PC-9 (cell line): ENCODE data around the gene TPRN. TPM values are rescaled to one million over a fixed set of nuclear protein-coding genes. Genes with fewer than 3 reads are reported as not detected.

Experiments used
- BruUV-seq: library from RNA; stranded (reverse); fragments of 400-500 nt; replicated peaks from 2 replicates; lab custom pipeline; 2021; lab: Mats Ljungman, UMichigan
- CTCF ChIA-PET: fragments of 300-600 bp; sonication (Branson Sonifier 250); formaldehyde crosslinking; loops from one replicate; lab custom pipeline; 2022; ENCODE audit warnings: antibody characterized with exemption; lab: Charles Lee
- POLR2A ChIA-PET: fragments of 300-600 bp; sonication (Branson Sonifier 250); formaldehyde crosslinking; loops from one replicate; lab custom pipeline; 2022; ENCODE audit warnings: antibody characterized with exemption; ENCODE audit not compliant: unreplicated experiment; lab: Charles Lee
- DNase-seq, 2 experiments: peaks; one replicate each; pipeline versions ENCODE4 v3.0.0 to v3.0.0-alpha.2; 2015 to 2022; ENCODE audit warnings: mixed read lengths in 1 of 2
- H2AFZ ChIP-seq: fragments of 200-600 bp; sonication (generic); 2 replicates; pipeline ENCODE4 v1.8.1; 2017; ENCODE audit warnings: antibody characterized with exemption
- H3F3A ChIP-seq: fragments of 200-600 bp; sonication (generic); 2 replicates; pipeline ENCODE4 v1.8.1; 2017; ENCODE audit warnings: antibody characterized with exemption, mild to moderate bottlenecking, low read depth; ENCODE audit not compliant: insufficient read depth
- H3K27ac ChIP-seq: fragments of 200-600 bp; sonication (generic); 2 replicates; pipeline ENCODE4 v1.6.1; 2016; ENCODE audit warnings: mixed run types
- H3K27me3 ChIP-seq: fragments of 200-600 bp; sonication (generic); 2 replicates; pipeline ENCODE4 v1.6.1; 2016; ENCODE audit warnings: low read depth, mixed run types; ENCODE audit not compliant: insufficient read depth
- H3K36me3 ChIP-seq: fragments of 200-600 bp; sonication (generic); 2 replicates; pipeline ENCODE4 v1.6.1; 2016; ENCODE audit warnings: low read depth, mixed run types
- H3K4me1 ChIP-seq: fragments of 200-600 bp; sonication (generic); replicated peaks from 2 replicates; pipeline ENCODE4 v1.6.1; 2016; ENCODE audit warnings: mixed run types; ENCODE audit not compliant: insufficient read depth
- H3K4me2 ChIP-seq: fragments of 200-600 bp; sonication (generic); 2 replicates; pipeline ENCODE4 v1.6.1; 2017; ENCODE audit warnings: mixed run types
- H3K4me3 ChIP-seq: fragments of 200-600 bp; sonication (generic); 2 replicates; pipeline ENCODE4 v1.6.1; 2016; ENCODE audit warnings: mixed run types
- H3K79me2 ChIP-seq: fragments of 200-600 bp; sonication (generic); 2 replicates; pipeline ENCODE4 v1.6.1; 2017; ENCODE audit warnings: low read depth, mixed run types
- H3K9me2 ChIP-seq: fragments of 200-600 bp; sonication (generic); 2 replicates; pipeline ENCODE4 v1.8.1; 2017; ENCODE audit warnings: mild to moderate bottlenecking; ENCODE audit not compliant: insufficient read depth
- H3K9me3 ChIP-seq: fragments of 200-600 bp; sonication (generic); 2 replicates; pipeline ENCODE4 v1.8.1; 2016; ENCODE audit warnings: low read depth; ENCODE audit not compliant: insufficient read depth
- H4K20me1 ChIP-seq: fragments of 200-600 bp; sonication (generic); 2 replicates; pipeline ENCODE4 v1.8.1; 2017; ENCODE audit not compliant: insufficient read depth
- CTCF ChIP-seq: fragments of 200-600 bp; sonication (generic); conservative IDR thresholded peaks from 2 replicates; pipeline ENCODE4 v1.6.1; 2017; ENCODE audit warnings: mixed run types, antibody characterized with exemption, mild to moderate bottlenecking, moderate library complexity
- EZH2 ChIP-seq: fragments of 200-600 bp; sonication (generic); IDR thresholded peaks from 2 replicates; pipeline ENCODE4 v1.8.0; 2017; ENCODE audit warnings: antibody characterized with exemption, low read depth
- intact Hi-C: fragments of 100-400 bp; cut with micrococcal nuclease; formaldehyde crosslinking; loops from one replicate; pipeline ENCODE4 v1.10.0; 2022; ENCODE audit not compliant: unreplicated experiment
- total RNA-seq: library from RNA; stranded (reverse); gene quantifications from 2 replicates; pipeline ENCODE4 v1.2.3, GENCODE V29; 2021

The TPRN gene
- total RNA-seq, 1 experiment from 2014 or later = 61.8 TPM

- CTCF ChIA-PET = interaction anchor here (0.7 kb wide), 1 partner anchor 17 kb away, joined by 3 read pairs; no protein-coding TSS in a partner anchor
These were observed 4.9 kb upstream of the TPRN start, which contains the start of the genes NDOR1 and TMEM203 for GRCh38 chr9:137205126-137206069. NDOR1 (plus strand) TSS chr9:137205700; CDS start chr9:137205778, 78 bp downstream. TMEM203 (minus strand) TSS chr9:137205648; CDS start chr9:137205414, 234 bp downstream.

GRCh38 chr9:137204731-137205125 is 4.2 kb upstream of the TPRN start:
- intact Hi-C loops = no loop called here
- ChIA-PET POLR2A (interaction anchor here (0.6 to 0.8 kb wide), 3 partner anchors 18 to 257 kb away, joined by 3 to 8 read pairs (median 3); no protein-coding TSS in a partner anchor), CTCF (interaction anchor here (0.7 kb wide), 1 partner anchor 16 kb away, joined by 3 read pairs; no protein-coding TSS in a partner anchor)
- Histone ChIP-seq H3K27ac (no peak overlapping the region), H2AFZ (peak overlapping the region; percentile 84; the same call in 1 of the 2 replicates), H3K9me2 (no peaks in the 10 kb centered on the region), H3K79me2 (peaks cover 67% of the 10 kb centered on the region), H3K27me3 (no peaks in the 10 kb centered on the region), H3K9me3 (no peaks in the 10 kb centered on the region), H3F3A (peaks cover 23% of the 10 kb centered on the region; the same call in 1 of the 2 replicates), H4K20me1 (peaks cover 7% of the 10 kb centered on the region; the same call in 1 of the 2 replicates), H3K4me3 (peak overlapping the region; percentile 99), H3K36me3 (no peaks in the 10 kb centered on the region), H3K4me1 (peaks cover 29% of the 10 kb centered on the region), H3K4me2 (peak overlapping the region; percentile 100)
- TF ChIP-seq EZH2 = no peak
- no peak for TF ChIP-seq CTCF
- no peak for DNase-seq
- BruUV-seq = no TSS peak

More at GRCh38 chr9:137205126-137206069, 4.9 kb upstream of the TPRN start, which contains the start of the genes NDOR1 and TMEM203:
- intact Hi-C loops = no loop called here
- Histone ChIP-seq H3K9me2 (no peaks in the 10 kb centered on the region), H4K20me1 (peaks cover 7% of the 10 kb centered on the region; the same call in 1 of the 2 replicates), H3K79me2 (peaks cover 66% of the 10 kb centered on the region), H3F3A (peaks cover 25% of the 10 kb centered on the region; the same call in 1 of the 2 replicates), H3K36me3 (no peaks in the 10 kb centered on the region), H3K9me3 (no peaks in the 10 kb centered on the region), H3K27ac (no peak within 1 kb of the TSS), H3K4me2 (peak within 1 kb of the TSS; percentile 100), H3K27me3 (no peaks in the 10 kb centered on the region), H3K4me3 (peak within 1 kb of the TSS; percentile 99), H2AFZ (peak within 1 kb of the TSS; percentile 84), H3K4me1 (peaks cover 29% of the 10 kb centered on the region)
- POLR2A ChIA-PET = interaction anchor here (0.6 to 0.8 kb wide), 3 partner anchors 18 to 258 kb away, joined by 3 to 8 read pairs (median 3); no protein-coding TSS in a partner anchor
- no peak for TF ChIP-seq CTCF
- no peak for TF ChIP-seq EZH2
- no TSS peak for BruUV-seq
- DNase-seq = peak; percentile 65 to 85

GRCh38 chr9:137202966-137203365 is 2.4 kb upstream of the TPRN start:
- Histone ChIP-seq H3K4me1 (peaks cover 44% of the 10 kb centered on the region), H3F3A (peaks cover 32% of the 10 kb centered on the region; the same call in 1 of the 2 replicates), H3K27ac (no peak overlapping the region), H3K4me3 (no peak overlapping the region), H4K20me1 (peaks cover 12% of the 10 kb centered on the region), H3K36me3 (no peaks in the 10 kb centered on the region), H3K79me2 (peaks cover 81% of the 10 kb centered on the region), H3K4me2 (no peak overlapping the region), H3K9me2 (no peaks in the 10 kb centered on the region), H2AFZ (no peak overlapping the region), H3K27me3 (no peaks in the 10 kb centered on the region), H3K9me3 (no peaks in the 10 kb centered on the region)
- no TSS peak for BruUV-seq
- TF ChIP-seq CTCF (no peak), EZH2 (no peak)
- CTCF ChIA-PET = no interaction called here
- intact Hi-C loops = no loop called here
- no peak for DNase-seq
- POLR2A ChIA-PET = interaction anchor here (0.7 kb wide), 2 partner anchors 34 to 51 kb away, joined by 15 to 16 read pairs; no protein-coding TSS in a partner anchor
